ENCODE measurements around the gene TNFRSF4. TPM values are rescaled to one million over a fixed set of nuclear protein-coding genes. Genes with fewer than 3 reads are reported as not detected.

The TNFRSF4 gene
- total and polyA plus RNA-seq, 10 of the 15 experiments (the other 5 are each of a cell fraction or from before 2014, with no cell fraction given) = 0.05 to 7.3 (median 2.5) TPM; not detected in 1

GRCh38 chr1:1163538-1164070 is 50.3 kb downstream of the TNFRSF4 start (continued):
- TF ChIP-seq NR2F1 (conservative IDR thresholded peaks at IDR 0.05) = no peak
- no peak for TF ChIP-seq MAX (IDR thresholded peaks at IDR 0.05; ENCODE audit: low read depth, low read length)
- TF ChIP-seq JUND (IDR thresholded peaks at IDR 0.05; ENCODE audit: low read depth, low read length) = no peak
- no peak for TF ChIP-seq POLR2AphosphoS5 (IDR thresholded peaks at IDR 0.05; ENCODE audit: low read length)
- TF ChIP-seq ZNF24 (IDR thresholded peaks at IDR 0.05) = no peak

DNA sequence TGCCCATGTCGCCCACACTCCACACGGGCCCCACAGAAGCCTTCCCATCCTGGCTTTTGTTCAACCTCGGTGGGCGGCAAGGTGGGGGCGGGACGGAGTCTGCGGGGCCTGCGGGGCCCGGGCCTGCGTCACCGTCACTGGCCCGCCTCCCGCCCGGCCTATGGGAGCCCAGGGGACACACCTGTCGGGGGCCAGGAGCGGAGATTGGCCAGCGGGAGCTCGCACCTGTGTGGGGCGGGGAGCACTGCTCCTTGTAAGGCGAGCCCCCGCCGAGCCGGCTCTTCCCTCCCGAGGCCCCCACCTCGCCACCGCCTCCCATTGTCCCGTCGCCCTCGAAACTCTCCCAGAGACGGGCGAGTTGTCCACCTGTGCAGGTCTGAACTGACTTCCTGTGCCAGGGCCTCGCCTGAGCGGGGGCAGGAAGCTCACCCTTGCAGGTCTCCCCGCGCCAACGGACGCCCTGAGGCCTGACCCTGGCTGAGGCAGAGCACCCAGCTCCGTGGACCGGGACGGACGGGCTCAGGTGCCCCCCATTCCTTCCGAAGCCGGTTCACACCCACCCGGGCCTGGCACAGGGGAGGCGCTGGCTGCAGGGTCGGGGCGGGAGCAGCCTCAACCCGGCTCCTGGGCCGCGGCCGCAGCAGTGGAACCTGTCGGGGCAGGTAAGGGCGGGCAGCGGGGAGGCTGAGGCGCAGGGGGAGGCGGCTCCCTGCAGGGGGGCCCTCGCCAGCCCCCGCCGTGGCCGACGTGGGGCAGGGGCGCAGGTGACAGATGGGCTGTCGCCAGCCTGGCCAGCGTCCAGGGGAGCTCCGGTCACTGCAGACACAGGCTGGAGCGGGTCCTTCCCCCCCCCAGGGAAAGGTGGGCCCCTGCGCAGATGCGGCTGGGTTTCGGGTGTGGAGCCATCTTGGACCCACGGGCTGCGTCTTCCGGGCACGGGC is 51.1 kb downstream of the TNFRSF4 start:
- no peaks in the 10 kb centered on the region for H3K79me2 ChIP-seq (ENCODE audit: control insufficient read depth, insufficient read depth, low read length)
- no peaks in the 10 kb centered on the region for H3K27me3 ChIP-seq (replicated peaks in 1 of 2; ENCODE audit: control insufficient read depth in 2 of 2, insufficient read depth in 2 of 2, low read length in 1 of 2)
- ATAC-seq = no peak
- H3K9me3 ChIP-seq (replicated peaks; ENCODE audit: control insufficient read depth, insufficient read depth, low read length) = no peaks in the 10 kb centered on the region
- intact Hi-C loops (cut with micrococcal nuclease; ENCODE audit: unreplicated experiment) = no loop called here
- RAD21 ChIA-PET (ENCODE audit: unreplicated experiment) = no interaction called here
- no peak overlapping the region for H3K9ac ChIP-seq (ENCODE audit: control insufficient read depth, insufficient read depth, low read length)
- H3K4me2 ChIP-seq (ENCODE audit: control insufficient read depth, insufficient read depth) = no peak overlapping the region
- BruUV-seq (replicated peaks) = no TSS peak
- TF ChIP-seq GATAD2B (conservative IDR thresholded peaks at IDR 0.05; ENCODE audit: low read depth) (no peak), STAT1 (conservative IDR thresholded peaks at IDR 0.05) (no peak), RAD21 (IDR thresholded peaks at IDR 0.05; ENCODE audit: insufficient read depth, low read depth, low read length) (no peak)
- POLR2A ChIA-PET = interaction anchor here (0.6 to 2.0 kb wide), 2 partner anchors 42 to 169 kb away, joined by 3 to 4 read pairs; no protein-coding TSS in a partner anchor
- 60% methylated on average over 59 of the region's 73 CpGs for WGBS (ENCODE audit: insufficient coverage, insufficient replicate concordance, low lambda C conversion rate, missing lambda C conversion rate)
- no peak overlapping the region for H3K4me3 ChIP-seq
- H3K27ac ChIP-seq (ENCODE audit: control insufficient read depth, insufficient read depth) = no peak overlapping the region
- in situ Hi-C loops (cut with MboI) = no loop called here
- no peak overlapping the region for H2AFZ ChIP-seq (ENCODE audit: control insufficient read depth, low read depth, low read length)
- no peak for FAIRE-seq
- CTCF ChIA-PET = no interaction called here
- SMC1A ChIA-PET (ENCODE audit: uncharacterized antibody, unreplicated experiment) = no interaction called here
- no peaks in the 10 kb centered on the region for H4K20me1 ChIP-seq (ENCODE audit: control insufficient read depth, insufficient read depth)
- no peak for DNase-seq (ENCODE audit: low read depth, low spot score)
- no peaks in the 10 kb centered on the region for H3K36me3 ChIP-seq (ENCODE audit: control insufficient read depth in 2 of 2, insufficient read depth in 2 of 2, low read length in 1 of 2)
- peaks cover 7% of the 10 kb centered on the region; the same call in 1 of the 2 replicates for H3K4me1 ChIP-seq (ENCODE audit: control insufficient read depth, insufficient read depth, low read length)
